ENCODE data around the gene CETP. TPM values are rescaled to one million over a fixed set of nuclear protein-coding genes. Genes with fewer than 3 reads are reported as not detected.
"Not testable (repeated sequence)": the region's sequence is repeated elsewhere in the genome, so short reads cannot be mapped to it uniquely, and the experiment has no call there.

Gene CETP
- total RNA-seq, 1 donor from 2014 or later, result not detected

GRCh38 chr16:56972403-56973293, 10.9 kb downstream of the CETP start:
- Mint-ChIP-seq H3K27me3 (ENCODE audit: unreplicated experiment) (peaks cover 9% of the 10 kb centered on the region), H3K36me3 (ENCODE audit: unreplicated experiment) (peaks cover 4% of the 10 kb centered on the region), H3K4me3 (ENCODE audit: unreplicated experiment) (no peak overlapping the region), H3K9me3 (ENCODE audit: unreplicated experiment) (peaks cover 8% of the 10 kb centered on the region), H3K4me1 (ENCODE audit: low read depth, unreplicated experiment) (peaks cover 6% of the 10 kb centered on the region), H3K27ac (ENCODE audit: unreplicated experiment) (no peak overlapping the region)
- DNase-seq, result peak; percentile 58
- TF ChIP-seq, protein P1, sequence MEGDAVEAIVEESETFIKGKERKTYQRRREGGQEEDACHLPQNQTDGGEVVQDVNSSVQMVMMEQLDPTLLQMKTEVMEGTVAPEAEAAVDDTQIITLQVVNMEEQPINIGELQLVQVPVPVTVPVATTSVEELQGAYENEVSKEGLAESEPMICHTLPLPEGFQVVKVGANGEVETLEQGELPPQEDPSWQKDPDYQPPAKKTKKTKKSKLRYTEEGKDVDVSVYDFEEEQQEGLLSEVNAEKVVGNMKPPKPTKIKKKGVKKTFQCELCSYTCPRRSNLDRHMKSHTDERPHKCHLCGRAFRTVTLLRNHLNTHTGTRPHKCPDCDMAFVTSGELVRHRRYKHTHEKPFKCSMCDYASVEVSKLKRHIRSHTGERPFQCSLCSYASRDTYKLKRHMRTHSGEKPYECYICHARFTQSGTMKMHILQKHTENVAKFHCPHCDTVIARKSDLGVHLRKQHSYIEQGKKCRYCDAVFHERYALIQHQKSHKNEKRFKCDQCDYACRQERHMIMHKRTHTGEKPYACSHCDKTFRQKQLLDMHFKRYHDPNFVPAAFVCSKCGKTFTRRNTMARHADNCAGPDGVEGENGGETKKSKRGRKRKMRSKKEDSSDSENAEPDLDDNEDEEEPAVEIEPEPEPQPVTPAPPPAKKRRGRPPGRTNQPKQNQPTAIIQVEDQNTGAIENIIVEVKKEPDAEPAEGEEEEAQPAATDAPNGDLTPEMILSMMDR (IDR thresholded peaks at IDR 0.05; ENCODE audit: partially characterized antibody, unreplicated experiment), result no peak

DNA sequence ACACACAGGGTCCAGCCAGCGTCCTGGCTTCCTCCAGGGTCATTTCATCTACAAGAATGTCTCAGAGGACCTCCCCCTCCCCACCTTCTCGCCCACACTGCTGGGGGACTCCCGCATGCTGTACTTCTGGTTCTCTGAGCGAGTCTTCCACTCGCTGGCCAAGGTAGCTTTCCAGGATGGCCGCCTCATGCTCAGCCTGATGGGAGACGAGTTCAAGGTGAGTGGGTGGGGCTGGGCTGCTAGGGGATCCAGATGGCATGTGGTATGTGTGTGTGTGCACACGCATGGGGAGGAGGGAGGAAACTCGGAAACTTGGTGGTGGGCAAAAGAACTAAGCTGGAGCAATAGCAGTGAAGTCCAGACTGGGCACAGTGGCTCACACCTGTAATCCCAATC, 11.5 kb downstream of the CETP start:
- no peak for DNase-seq
- Mint-ChIP-seq H3K27me3 (ENCODE audit: unreplicated experiment) (peaks cover 9% of the 10 kb centered on the region), H3K27ac (ENCODE audit: unreplicated experiment) (no peak overlapping the region), H3K4me3 (ENCODE audit: unreplicated experiment) (no peak overlapping the region), H3K36me3 (ENCODE audit: unreplicated experiment) (peaks cover 4% of the 10 kb centered on the region), H3K4me1 (ENCODE audit: low read depth, unreplicated experiment) (peaks cover 6% of the 10 kb centered on the region), H3K9me3 (ENCODE audit: unreplicated experiment) (peaks cover 8% of the 10 kb centered on the region)
- TF ChIP-seq, protein P1 (IDR thresholded peaks at IDR 0.05; ENCODE audit: partially characterized antibody, unreplicated experiment), result no peak

DNA sequence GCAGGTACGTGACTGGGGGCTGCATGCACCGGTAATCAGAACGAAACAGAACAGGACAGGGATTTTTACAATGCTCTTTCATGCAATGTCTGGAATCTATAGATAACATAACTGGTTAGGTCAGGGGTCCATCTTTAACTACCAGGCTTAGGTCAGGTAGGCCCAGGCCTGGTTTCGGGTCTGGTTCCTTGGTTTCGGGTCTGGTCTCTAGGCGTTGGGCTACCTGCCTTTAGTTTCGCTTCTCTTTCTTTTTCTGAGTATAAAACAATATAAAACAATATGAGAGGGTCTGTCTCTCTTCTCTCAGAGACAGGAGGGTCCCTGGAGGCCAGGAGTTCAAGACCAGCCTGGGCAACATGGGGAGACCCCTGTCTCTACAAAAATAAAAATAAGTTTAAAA, 12.1 kb downstream of the CETP start:
- not testable (repeated sequence) for H3K4me1 Mint-ChIP-seq (ENCODE audit: low read depth, unreplicated experiment); DNase-seq; H3K27me3 Mint-ChIP-seq (ENCODE audit: unreplicated experiment); H3K4me3 Mint-ChIP-seq (ENCODE audit: unreplicated experiment); H3K9me3 Mint-ChIP-seq (ENCODE audit: unreplicated experiment); H3K36me3 Mint-ChIP-seq (ENCODE audit: unreplicated experiment); H3K27ac Mint-ChIP-seq (ENCODE audit: unreplicated experiment)

GRCh38 chr16:56974549-56975300, 13.0 kb downstream of the CETP start:
- TF ChIP-seq, protein P1 (IDR thresholded peaks at IDR 0.05; ENCODE audit: partially characterized antibody, unreplicated experiment), result no peak
- Mint-ChIP-seq H3K4me1 (ENCODE audit: low read depth, unreplicated experiment) (peaks cover 6% of the 10 kb centered on the region), H3K27ac (ENCODE audit: unreplicated experiment) (no peak overlapping the region)

DNA sequence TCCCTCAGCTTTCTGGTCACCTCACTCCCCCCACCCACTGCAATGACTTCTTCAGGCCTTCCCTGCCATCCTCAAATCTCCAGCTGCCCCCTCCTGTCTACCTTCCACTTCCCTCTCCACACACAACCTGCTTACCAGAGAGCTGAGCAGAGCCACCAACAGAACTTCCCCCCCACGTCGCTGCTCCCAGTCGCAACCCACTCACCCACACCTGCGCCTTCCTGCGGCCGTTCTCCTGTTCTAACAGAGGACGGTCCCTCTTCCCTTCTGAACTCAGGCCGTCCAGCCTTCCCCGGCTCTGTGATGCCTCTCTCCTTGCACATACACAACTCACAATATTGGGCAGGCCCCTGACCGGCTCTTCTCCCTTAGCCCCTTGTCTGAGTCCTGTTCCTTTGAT, 14.0 kb downstream of the CETP start:
- Mint-ChIP-seq H3K27me3 (ENCODE audit: unreplicated experiment) (peaks cover 9% of the 10 kb centered on the region), H3K27ac (ENCODE audit: unreplicated experiment) (no peak overlapping the region), H3K9me3 (ENCODE audit: unreplicated experiment) (peaks cover 8% of the 10 kb centered on the region), H3K4me3 (ENCODE audit: unreplicated experiment) (no peak overlapping the region), H3K36me3 (ENCODE audit: unreplicated experiment) (peaks cover 4% of the 10 kb centered on the region), H3K4me1 (ENCODE audit: low read depth, unreplicated experiment) (peaks cover 6% of the 10 kb centered on the region)
- TF ChIP-seq, protein P1 (IDR thresholded peaks at IDR 0.05; ENCODE audit: partially characterized antibody, unreplicated experiment), result no peak
- no peak for DNase-seq

More at GRCh38 chr16:56974549-56975300, 13.0 kb downstream of the CETP start:
- Mint-ChIP-seq H3K4me3 (ENCODE audit: unreplicated experiment) (no peak overlapping the region), H3K9me3 (ENCODE audit: unreplicated experiment) (peaks cover 8% of the 10 kb centered on the region), H3K27me3 (ENCODE audit: unreplicated experiment) (peaks cover 9% of the 10 kb centered on the region), H3K36me3 (ENCODE audit: unreplicated experiment) (peaks cover 4% of the 10 kb centered on the region)
- no peak for DNase-seq
